ENCODE data around the gene SVOPL.

Gene SVOPL

DNA sequence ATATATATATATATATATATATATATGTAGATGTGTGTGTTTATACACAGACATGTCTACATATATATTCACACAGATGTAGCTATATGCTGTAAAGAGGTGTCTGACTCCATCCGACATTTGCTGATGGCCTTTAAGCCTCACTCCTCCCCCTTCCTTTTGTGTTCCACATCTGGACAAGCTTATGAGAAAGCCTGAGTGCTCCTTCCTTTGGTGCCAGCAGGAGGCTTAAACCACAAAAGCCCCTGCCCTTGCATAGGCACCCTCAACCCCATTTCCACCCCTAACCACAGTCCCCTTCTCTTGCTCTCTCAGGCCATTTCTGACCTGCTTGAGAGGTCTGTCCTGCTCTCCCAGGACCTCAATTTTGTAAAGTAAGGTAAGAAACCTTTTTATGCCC is 98.7 kb downstream of the SVOPL start:
- no peak for DNase-seq

DNA sequence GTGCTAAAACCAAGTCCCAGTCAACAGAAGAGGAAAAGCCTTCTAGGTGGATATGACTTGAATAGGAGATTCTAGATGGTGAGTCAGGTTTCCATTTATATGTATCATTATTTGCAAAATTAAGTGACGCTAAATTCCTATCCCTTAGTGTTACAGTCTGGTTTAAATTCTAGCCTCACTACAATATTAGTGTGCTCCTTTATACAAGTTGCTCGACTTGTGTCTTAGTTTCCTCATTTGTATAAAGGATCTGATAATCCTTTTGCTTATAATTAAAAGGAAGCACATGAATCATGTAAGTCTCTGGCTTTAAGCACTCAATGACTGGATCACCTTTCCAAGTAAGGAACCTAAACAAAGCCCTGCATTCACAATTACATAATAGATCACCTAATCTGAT is 105.7 kb downstream of the SVOPL start:
- no peak for DNase-seq

GRCh38 chr7:138590154-138590553 is 111.0 kb downstream of the SVOPL start:
- DNase-seq: no peak

DNA sequence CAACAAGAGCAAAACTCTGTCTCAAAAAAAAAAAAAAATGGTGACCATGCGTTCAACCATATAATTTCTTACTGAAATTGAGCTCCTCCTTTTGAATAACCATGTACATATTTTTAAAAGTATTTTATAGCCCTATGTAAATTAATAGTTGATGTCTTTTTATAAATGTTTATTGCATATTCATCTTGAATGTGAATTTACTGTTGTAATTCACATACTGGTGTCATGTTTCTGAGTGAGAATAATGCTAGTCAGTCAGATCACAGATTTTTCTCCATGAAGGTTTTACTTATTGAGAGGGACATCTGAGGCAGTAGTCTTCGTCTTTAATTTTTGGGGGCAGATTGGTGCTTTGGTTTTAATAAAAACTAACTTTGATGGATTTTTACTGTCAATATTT is 112.2 kb downstream of the SVOPL start:
- DNase-seq: no peak

- DNase-seq: no peak
These were observed 113.7 kb downstream of the SVOPL start for GRCh38 chr7:138587485-138587884.

GRCh38 chr7:138585283-138585993 is 115.7 kb downstream of the SVOPL start:
- DNase-seq: no peak

- DNase-seq: no peak
These were observed 116.5 kb downstream of the SVOPL start for GRCh38 chr7:138584696-138585095.

DNA sequence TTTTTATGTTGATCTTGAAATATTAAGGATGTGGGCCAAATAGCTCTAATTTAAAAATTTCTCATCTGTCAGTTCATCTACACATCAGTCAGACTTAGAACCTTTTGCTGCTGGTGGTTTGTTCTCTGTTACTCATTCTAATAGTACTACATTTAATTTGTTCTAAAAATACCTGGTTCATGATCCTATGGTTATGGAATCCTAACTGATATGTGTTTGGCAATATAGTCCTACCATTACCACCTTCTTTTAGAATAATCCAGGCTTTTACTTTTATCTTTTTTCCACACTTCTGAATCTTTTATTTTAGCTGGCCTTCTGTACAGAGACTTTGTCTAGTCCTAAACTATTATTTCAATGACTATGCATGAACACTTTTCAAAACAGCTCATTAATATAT is 116.9 kb downstream of the SVOPL start:
- DNase-seq: no peak

- DNase-seq: no peak
These were observed 120.1 kb downstream of the SVOPL start for GRCh38 chr7:138581065-138581464.

DNA sequence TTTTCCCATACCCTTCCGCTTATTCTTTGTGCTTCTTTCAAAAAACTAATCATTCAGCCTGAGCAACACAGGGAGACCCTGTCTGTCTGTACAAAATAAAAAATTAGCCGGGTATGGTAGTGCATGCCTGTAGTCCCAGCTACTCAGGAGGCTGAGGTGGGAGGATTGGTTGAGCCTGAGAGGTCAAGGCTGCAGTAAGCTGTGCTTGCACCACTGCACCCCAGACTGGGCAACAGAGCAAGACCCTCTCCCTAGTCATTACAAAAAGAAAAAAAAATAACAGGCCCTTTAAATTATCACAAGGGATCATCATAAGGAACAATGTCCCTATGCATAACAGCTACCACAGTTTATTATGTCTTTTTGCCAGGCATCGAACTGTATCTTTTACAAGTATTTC is 121.5 kb downstream of the SVOPL start:
- no peak for DNase-seq

DNA sequence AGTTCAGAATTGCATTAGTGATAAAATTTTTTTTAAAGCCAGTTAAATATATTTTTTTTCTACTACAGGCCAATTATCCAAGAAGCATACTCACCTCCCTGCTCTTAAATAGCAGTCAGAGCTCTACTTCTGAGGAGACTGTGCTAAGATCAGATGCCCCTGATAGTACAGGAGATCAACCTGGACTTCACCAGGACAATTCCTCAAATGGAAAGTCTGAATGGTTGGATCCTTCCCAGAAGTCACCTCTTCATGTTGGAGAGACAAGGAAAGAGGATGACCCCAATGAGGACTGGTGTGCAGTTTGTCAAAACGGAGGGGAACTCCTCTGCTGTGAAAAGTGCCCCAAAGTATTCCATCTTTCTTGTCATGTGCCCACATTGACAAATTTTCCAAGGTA is 122.0 kb downstream of the SVOPL start:
- no peak for DNase-seq

- DNase-seq: no peak
These were observed 125.2 kb downstream of the SVOPL start for GRCh38 chr7:138575897-138576428.

- DNase-seq: no peak
These were observed 127.4 kb downstream of the SVOPL start for GRCh38 chr7:138573741-138574140.

GRCh38 chr7:138570715-138571114 is 130.4 kb downstream of the SVOPL start:
- no peak for DNase-seq

DNA sequence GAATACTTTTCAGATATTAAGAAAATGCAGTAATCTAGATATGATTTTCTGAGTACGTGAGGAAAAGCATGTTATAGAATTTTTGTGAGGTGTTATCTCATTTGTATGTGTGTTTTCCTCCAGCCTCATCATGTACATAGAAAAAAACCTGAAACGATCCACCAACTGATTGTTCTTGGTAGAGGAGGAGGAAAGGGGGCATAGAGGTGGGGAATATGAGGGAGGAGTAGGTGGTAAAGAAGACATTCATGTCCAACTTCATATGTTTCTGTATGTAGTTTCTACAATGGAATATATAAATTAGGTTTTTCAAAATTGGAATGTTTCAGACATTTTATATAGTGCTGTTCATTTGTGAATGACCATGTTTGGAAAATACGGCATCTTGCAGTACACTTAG is 131.7 kb downstream of the SVOPL start:
- no peak for DNase-seq

GRCh38 chr7:138568655-138569054 is 132.5 kb downstream of the SVOPL start:
- DNase-seq: no peak

DNA sequence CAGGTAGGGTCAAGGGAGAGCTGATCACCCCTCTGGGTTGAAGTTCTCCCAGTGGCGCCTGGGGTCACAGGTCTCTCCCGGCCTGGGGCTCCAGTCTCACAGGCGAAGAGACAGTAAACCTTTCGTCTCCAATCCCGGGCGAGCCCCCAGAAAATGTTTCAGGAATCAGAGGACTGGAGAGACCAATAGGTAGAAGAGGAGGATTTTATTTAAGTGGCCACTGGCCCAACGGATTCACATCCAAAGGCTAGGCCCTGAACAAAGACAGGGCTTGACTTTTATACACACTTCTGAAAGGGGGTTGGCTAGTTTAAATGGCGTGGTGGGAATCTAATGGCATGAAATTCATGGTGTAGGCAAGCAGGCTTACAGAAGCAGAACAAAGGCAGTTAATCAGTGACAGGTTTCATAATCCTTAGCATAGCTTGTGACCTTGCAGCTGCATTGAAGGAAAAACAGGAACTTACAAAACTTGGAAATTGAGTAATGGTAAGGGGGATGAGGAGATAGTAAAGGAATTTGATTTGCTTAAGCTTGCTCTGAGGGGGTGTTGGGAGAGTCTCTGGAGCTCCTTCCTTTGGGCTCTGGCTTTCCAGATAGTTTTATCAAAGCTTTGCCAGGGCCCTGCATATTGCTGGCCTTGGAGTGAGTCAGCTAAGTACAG is 135.6 kb downstream of the SVOPL start:
- DNase-seq: no peak

- DNase-seq: no peak
These were observed 136.1 kb downstream of the SVOPL start for GRCh38 chr7:138565071-138565450.

- no peak for DNase-seq
These were observed 136.8 kb downstream of the SVOPL start for GRCh38 chr7:138564365-138564764.

DNA sequence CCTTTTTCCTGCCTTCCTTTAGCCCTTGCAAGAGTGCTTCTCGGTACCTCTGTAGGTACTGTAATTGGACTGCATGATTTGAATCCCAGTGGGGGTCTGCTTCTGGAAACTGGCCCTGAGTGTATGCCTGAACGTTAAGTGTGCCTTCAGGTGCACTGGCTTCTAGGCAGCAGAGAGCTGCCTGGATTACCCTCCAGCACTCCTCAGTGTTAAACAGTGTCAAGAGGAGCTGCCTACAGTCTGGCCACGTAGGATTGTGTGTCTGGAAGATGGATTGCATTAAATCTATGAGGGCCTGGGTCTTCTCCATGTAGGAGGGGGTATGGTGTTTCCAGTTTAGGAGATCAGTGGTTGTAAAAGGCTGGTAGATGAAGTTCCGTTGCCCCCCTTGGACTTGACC is 137.4 kb downstream of the SVOPL start:
- no peak for DNase-seq

- no peak for DNase-seq
These were observed 141.7 kb downstream of the SVOPL start for GRCh38 chr7:138559448-138559847.

DNA sequence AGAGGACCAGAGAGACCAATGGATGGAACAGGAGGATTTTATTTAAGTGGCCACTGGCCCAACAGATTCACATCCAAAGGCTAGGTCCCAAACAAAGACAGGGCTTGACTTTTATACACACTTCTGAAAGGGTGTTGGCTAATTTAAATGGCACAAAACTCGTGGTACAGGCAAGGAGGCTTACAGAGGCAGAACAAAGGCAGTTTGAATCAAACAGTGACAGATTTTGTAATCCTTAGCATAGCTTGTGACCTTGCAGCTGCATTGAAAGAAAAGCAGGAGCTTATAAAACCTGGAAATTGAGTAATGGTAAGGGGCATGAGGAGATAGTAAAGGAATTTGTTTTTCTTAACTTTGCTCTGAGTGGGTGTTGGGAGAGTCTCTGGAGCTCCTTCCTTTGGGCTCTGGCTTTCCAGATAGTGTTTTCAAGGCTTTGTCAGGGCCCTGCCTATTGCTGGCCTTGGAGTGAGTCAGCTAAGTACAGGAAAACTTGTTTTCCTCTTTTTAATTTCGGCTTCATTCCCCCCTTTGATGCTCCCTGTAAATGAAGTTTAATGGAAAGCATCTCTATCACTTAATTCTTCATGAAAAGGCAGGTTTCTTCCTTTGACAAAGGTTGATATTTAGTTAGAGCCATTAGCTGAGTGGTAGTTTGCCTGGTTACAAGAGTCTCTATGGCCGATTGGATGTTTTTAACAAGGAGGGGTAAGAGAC is 144.2 kb downstream of the SVOPL start:
- DNase-seq: no peak

DNA sequence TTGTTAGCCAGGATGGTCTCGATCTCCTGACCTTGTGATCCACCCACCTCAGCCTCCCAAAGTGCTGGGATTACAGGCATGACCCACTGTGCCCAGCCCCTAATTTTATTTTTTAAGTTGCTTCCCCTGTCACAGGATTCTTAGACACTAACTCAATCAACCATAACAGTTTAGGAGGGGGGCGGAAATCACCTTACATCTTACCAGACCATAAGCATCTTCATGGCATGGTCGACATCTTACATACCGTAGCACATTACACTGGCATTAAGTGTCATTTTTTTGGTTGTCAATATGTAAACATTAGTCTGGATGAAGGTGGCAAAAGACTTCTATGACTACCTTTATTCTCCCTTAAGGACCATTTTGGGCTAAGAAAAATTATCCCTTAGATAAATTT is 145.5 kb downstream of the SVOPL start:
- DNase-seq: no peak

GRCh38 chr7:138554674-138555073 is 146.5 kb downstream of the SVOPL start:
- no peak for DNase-seq
